Psoas muscle (tissue), 8 donors: ENCODE results near the gene LRIG2. TPM values are rescaled to one million over a fixed set of nuclear protein-coding genes. Genes with fewer than 3 reads are reported as not detected.

Experiments
- ATAC-seq, 4 donors: fragments of 200-7000 bp; cut with Tn5 transposase; one replicate each; pipeline ENCODE4 v1.9.1; 2020; ENCODE audit warnings: moderate library complexity in 3 of 4, mild to moderate bottlenecking in 2 of 4
- DNase-seq, 2 donors: peaks; one replicate each; pipeline ENCODE4 v3.0.0-alpha.2; 2020
- H3K27ac ChIP-seq: fragments of 200-600 bp; one replicate; pipeline ENCODE4 v1.8.0; 2022
- H3K27me3 ChIP-seq, 3 donors: fragments of 200-600 bp in 1 of 3; one replicate each; pipeline versions ENCODE4 v1.6.1 to v1.8.0; 2013 to 2022; ENCODE audit warnings: low read length in 2 of 3, mild to moderate bottlenecking in 2 of 3, moderate library complexity in 1 of 3; ENCODE audit not compliant: insufficient read depth in 3 of 3
- H3K36me3 ChIP-seq, 2 donors: fragments of 200-600 bp in 1 of 2; one replicate each; pipeline versions ENCODE4 v1.6.1 to v1.8.0; 2013 to 2022; ENCODE audit warnings: low read depth in 1 of 2, mild to moderate bottlenecking in 1 of 2, moderate library complexity in 1 of 2; ENCODE audit not compliant: insufficient read depth in 1 of 2
- H3K4me1 ChIP-seq: fragments of 200-600 bp; one replicate; pipeline ENCODE4 v1.8.0; 2022
- H3K4me3 ChIP-seq: fragments of 200-600 bp; one replicate; pipeline ENCODE4 v1.8.0; 2022; ENCODE audit warnings: mild to moderate bottlenecking
- H3K9me3 ChIP-seq: fragments of 200-600 bp; one replicate; pipeline ENCODE4 v1.8.0; 2022
- WGBS, 3 donors: extraction: QIAGEN DNeasy Blood & Tissue Kit; methylation state at CpG; one replicate each; pipeline versions ENCODE4 v1.1.6 to v1.1.7; 2013; 5-methylcytosine and 5-hydroxymethylcytosine counted together
- intact Hi-C, 2 donors: fragments of 100-400 bp; cut with DNase I; formaldehyde crosslinking; loops; one replicate each; pipeline versions ENCODE4 v1.11.0 to v1.14.2; 2022
- polyA plus RNA-seq, 3 donors: library from polyadenylated mRNA; stranded (reverse); fragments of 200-250 nt; gene quantifications; one replicate each; pipeline ENCODE4 v1.2.3, GENCODE V29; 2013
- total RNA-seq, 4 donors: library from RNA; stranded (reverse); fragmentation: NEBNext Ultra II Directional in 2 of 4; extraction: Animal tissue kit (Norgen Biotek cat#: 25700) in 2 of 4; gene quantifications; one replicate each; pipeline versions ENCODE4 v1.2.1 to v1.2.4, GENCODE V29; 2021 to 2023
- TF ChIP-seq, protein P1 (sequence below): fragments of 200-600 bp; IDR thresholded peaks from one replicate; pipeline ENCODE4 v1.8.0; 2022; ENCODE audit warnings: antibody characterized with exemption
- donor health status: healthy with polysubstance abuse.
- donor health status: DM: no; HTN: no; CAD: no; lungs with moderate emphysema.
- donor health status: Bipolar disorder and iron deficiency.
- donor health status: healthy.
- donor health status: DM: yes; HTN: yes; CAD: no.
- donor health status: DM: no; HTN: no; CAD: no.
- donor health status: DM: no; HTN: no; CAD: no.
- donor health status: DM: yes; HTN: yes; CAD: no.

The LRIG2 gene
- total and polyA plus RNA-seq, 7 donors = 2.2 to 6.0 (median 3.4) TPM

DNA sequence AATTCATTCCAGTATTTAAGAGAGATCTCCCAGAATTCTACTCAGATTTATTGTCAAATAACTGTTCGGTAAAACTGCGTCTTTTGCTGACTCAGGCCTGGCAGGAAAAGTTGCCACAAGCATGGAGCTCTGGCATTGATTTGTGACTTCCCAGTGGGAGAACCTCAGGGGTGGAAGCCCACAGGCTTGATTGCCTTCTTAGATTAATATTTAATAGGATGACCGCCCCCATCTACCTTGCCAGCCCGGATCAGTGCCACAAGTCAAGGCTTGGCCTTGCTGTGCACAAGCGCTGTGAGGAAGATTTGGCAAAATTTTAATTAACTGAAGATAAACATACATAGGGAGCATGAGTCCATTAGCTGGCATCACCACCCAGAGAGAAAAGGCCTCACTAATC is 93.5 kb downstream of the LRIG2 start:
- Histone ChIP-seq H3K27ac (no peak overlapping the region), H3K27me3 (no peaks in the 10 kb centered on the region), H3K9me3 (peaks cover under 1% of the 10 kb centered on the region), H3K36me3 (no peaks in the 10 kb centered on the region), H3K4me1 (no peaks in the 10 kb centered on the region), H3K4me3 (no peak overlapping the region)
- intact Hi-C loops = no loop called here
- DNase-seq = no peak
- 88 to 92% (median 90%) methylated on average over 5 of the region's 5 CpGs for WGBS, 3 donors
- TF ChIP-seq, protein P1, sequence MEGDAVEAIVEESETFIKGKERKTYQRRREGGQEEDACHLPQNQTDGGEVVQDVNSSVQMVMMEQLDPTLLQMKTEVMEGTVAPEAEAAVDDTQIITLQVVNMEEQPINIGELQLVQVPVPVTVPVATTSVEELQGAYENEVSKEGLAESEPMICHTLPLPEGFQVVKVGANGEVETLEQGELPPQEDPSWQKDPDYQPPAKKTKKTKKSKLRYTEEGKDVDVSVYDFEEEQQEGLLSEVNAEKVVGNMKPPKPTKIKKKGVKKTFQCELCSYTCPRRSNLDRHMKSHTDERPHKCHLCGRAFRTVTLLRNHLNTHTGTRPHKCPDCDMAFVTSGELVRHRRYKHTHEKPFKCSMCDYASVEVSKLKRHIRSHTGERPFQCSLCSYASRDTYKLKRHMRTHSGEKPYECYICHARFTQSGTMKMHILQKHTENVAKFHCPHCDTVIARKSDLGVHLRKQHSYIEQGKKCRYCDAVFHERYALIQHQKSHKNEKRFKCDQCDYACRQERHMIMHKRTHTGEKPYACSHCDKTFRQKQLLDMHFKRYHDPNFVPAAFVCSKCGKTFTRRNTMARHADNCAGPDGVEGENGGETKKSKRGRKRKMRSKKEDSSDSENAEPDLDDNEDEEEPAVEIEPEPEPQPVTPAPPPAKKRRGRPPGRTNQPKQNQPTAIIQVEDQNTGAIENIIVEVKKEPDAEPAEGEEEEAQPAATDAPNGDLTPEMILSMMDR = no peak
- ATAC-seq = no peak

DNA sequence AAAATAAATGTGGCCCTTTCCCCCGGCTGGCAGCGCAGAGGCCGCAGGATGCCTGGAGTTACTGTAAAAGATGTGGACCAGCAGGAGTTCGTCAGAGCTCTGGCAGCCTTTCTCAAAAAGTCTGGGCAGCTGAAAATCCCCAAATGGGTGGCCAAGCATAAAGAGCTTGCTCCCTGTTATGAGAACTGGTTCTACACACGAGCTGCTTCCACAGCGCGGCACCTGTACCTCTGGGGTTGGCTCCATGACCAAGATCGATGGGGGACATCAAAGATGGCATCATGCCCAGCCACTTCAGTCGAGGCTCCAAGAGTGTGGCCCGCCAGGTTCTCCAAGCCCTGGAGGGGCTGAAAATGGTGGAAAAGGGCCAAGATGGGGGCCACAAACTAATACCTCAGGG is 95.9 kb downstream of the LRIG2 start:
- WGBS, 3 donors = 63 to 67% (median 65%) methylated on average over 10 of the region's 10 CpGs
- H3K27me3 ChIP-seq = no peaks in the 10 kb centered on the region
- H3K4me1 ChIP-seq = no peaks in the 10 kb centered on the region
- TF ChIP-seq, protein P1 = no peak
- no peaks in the 10 kb centered on the region for H3K36me3 ChIP-seq
- no peak overlapping the region for H3K4me3 ChIP-seq
- DNase-seq = no peak
- intact Hi-C loops = no loop called here
- H3K27ac ChIP-seq = no peak overlapping the region
- H3K9me3 ChIP-seq = peaks cover 4% of the 10 kb centered on the region
- ATAC-seq = no peak

- Histone ChIP-seq H3K27ac (no peak overlapping the region), H3K4me1 (no peaks in the 10 kb centered on the region), H3K27me3 (no peaks in the 10 kb centered on the region), H3K36me3 (no peaks in the 10 kb centered on the region), H3K4me3 (no peak overlapping the region), H3K9me3 (peaks cover 4% of the 10 kb centered on the region)
- intact Hi-C loops = no loop called here
- no peak for DNase-seq
- TF ChIP-seq, protein P1 = no peak
- ATAC-seq = no peak
- WGBS, 3 donors = 83 to 86% (median 84%) methylated on average over 5 of the region's 5 CpGs
These were observed 96.6 kb downstream of the LRIG2 start for GRCh38 chr1:113169591-113169990.

DNA sequence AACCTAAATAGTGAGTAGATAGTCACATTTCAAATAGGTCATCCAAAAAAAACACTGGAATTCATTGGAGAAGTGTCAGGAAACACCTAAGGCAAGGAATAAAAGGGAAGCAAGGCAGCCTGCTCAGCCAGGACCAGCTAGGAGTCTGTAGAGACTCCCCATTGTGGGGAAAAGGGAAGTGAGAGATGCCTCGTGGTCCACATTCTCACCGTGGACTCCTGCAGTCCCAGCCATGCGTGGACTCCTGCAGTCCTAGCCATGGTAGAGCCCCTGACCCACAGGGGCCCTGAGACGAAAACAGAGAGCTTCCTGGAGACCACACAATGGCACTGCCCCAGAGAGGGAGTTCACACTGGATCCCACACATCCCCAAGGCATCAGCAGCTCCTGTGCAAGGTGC is 97.5 kb downstream of the LRIG2 start:
- no peak for DNase-seq
- Histone ChIP-seq H3K9me3 (peaks cover 4% of the 10 kb centered on the region), H3K27ac (no peak overlapping the region), H3K4me3 (no peak overlapping the region), H3K36me3 (no peaks in the 10 kb centered on the region), H3K27me3 (no peaks in the 10 kb centered on the region), H3K4me1 (no peaks in the 10 kb centered on the region)
- intact Hi-C loops = no loop called here
- TF ChIP-seq, protein P1 = no peak
- no peak for ATAC-seq
- 66 to 78% (median 72%) methylated on average over 4 of the region's 4 CpGs for WGBS, 3 donors

GRCh38 chr1:113178106-113178505 is 105.1 kb downstream of the LRIG2 start:
- intact Hi-C loops = no loop called here
- Histone ChIP-seq H3K9me3 (no peaks in the 10 kb centered on the region), H3K27ac (no peak overlapping the region), H3K27me3 (no peaks in the 10 kb centered on the region), H3K4me3 (no peak overlapping the region), H3K36me3 (no peaks in the 10 kb centered on the region), H3K4me1 (no peaks in the 10 kb centered on the region)
- TF ChIP-seq, protein P1 = no peak
- DNase-seq (no peak), ATAC-seq (no peak)
- 91 to 97% (median 96%) methylated on average over 3 of the region's 3 CpGs for WGBS, 3 donors
